Osteocyte (in vitro differentiated cells): ENCODE measurements around the gene SDCBP2. TPM values are rescaled to one million over a fixed set of nuclear protein-coding genes. Genes with fewer than 3 reads are reported as not detected.

Source experiments
- DNase-seq: peaks from one replicate; pipeline ENCODE4 v3.0.0; 2021; ENCODE audit warnings: mixed read lengths; ENCODE audit not compliant: unreplicated experiment; ENCODE audit errors: extremely low spot score
- H3K27ac Mint-ChIP-seq: one replicate; pipeline ENCODE4 v1.8.0; 2021; ENCODE audit warnings: mild to moderate bottlenecking, mixed read lengths; ENCODE audit not compliant: unreplicated experiment
- H3K27me3 Mint-ChIP-seq: one replicate; pipeline ENCODE4 v1.8.0; 2021; ENCODE audit warnings: mixed read lengths; ENCODE audit not compliant: unreplicated experiment
- H3K36me3 Mint-ChIP-seq: one replicate; pipeline ENCODE4 v1.8.0; 2021; ENCODE audit warnings: mixed read lengths; ENCODE audit not compliant: unreplicated experiment
- H3K4me1 Mint-ChIP-seq: one replicate; pipeline ENCODE4 v1.8.0; 2021; ENCODE audit warnings: mixed read lengths; ENCODE audit not compliant: unreplicated experiment
- H3K4me3 Mint-ChIP-seq: one replicate; pipeline ENCODE4 v1.8.0; 2021; ENCODE audit warnings: mild to moderate bottlenecking, moderate library complexity, mixed read lengths; ENCODE audit not compliant: unreplicated experiment
- H3K9me3 Mint-ChIP-seq: one replicate; pipeline ENCODE4 v1.8.0; 2021; ENCODE audit warnings: mixed read lengths; ENCODE audit not compliant: unreplicated experiment
- CTCF ChIP-seq: fragments of 200-600 bp; sonication (generic); IDR thresholded peaks from 2 replicates; pipeline ENCODE4 v1.5.0; 2021; ENCODE audit warnings: antibody characterized with exemption, mild to moderate bottlenecking, moderate library complexity
- total RNA-seq: library from RNA; stranded (reverse); gene quantifications from 2 replicates; pipeline ENCODE4 v1.2.1, GENCODE V29; 2021

Gene SDCBP2
- total RNA-seq, 1 donor from 2014 or later = 0.97 TPM

- H3K27me3 Mint-ChIP-seq = no peaks in the 10 kb centered on the region
- no peak for TF ChIP-seq CTCF
- peaks cover 13% of the 10 kb centered on the region for H3K36me3 Mint-ChIP-seq
- H3K4me3 Mint-ChIP-seq = no peak overlapping the region
- no peak overlapping the region for H3K27ac Mint-ChIP-seq
- H3K4me1 Mint-ChIP-seq = peaks cover 39% of the 10 kb centered on the region
- no peaks in the 10 kb centered on the region for H3K9me3 Mint-ChIP-seq
- DNase-seq = peak; percentile 17
Observed at GRCh38 chr20:1376408-1377270, 47.7 kb upstream of the SDCBP2 start.

- Mint-ChIP-seq H3K4me1 (peaks cover 40% of the 10 kb centered on the region), H3K9me3 (no peaks in the 10 kb centered on the region), H3K4me3 (no peak overlapping the region), H3K36me3 (peaks cover 13% of the 10 kb centered on the region), H3K27ac (peak overlapping the region; percentile 62), H3K27me3 (no peaks in the 10 kb centered on the region)
- TF ChIP-seq CTCF = no peak
- peak; percentile 10 for DNase-seq
Observed at GRCh38 chr20:1376007-1376406, 47.1 kb upstream of the SDCBP2 start.

- peak; percentile 27 for DNase-seq
- H3K9me3 Mint-ChIP-seq = no peaks in the 10 kb centered on the region
- no peak for TF ChIP-seq CTCF
- H3K27me3 Mint-ChIP-seq = no peaks in the 10 kb centered on the region
- H3K4me1 Mint-ChIP-seq = peaks cover 45% of the 10 kb centered on the region
- peak overlapping the region; percentile 62 for H3K27ac Mint-ChIP-seq
- H3K36me3 Mint-ChIP-seq = peaks cover 14% of the 10 kb centered on the region
- no peak overlapping the region for H3K4me3 Mint-ChIP-seq
Observed at GRCh38 chr20:1375515-1375914, 46.6 kb upstream of the SDCBP2 start.

GRCh38 chr20:1374246-1374645 lies 45.3 kb upstream of the SDCBP2 start:
- Mint-ChIP-seq H3K4me3 (no peak overlapping the region), H3K36me3 (peaks cover 15% of the 10 kb centered on the region), H3K27me3 (no peaks in the 10 kb centered on the region), H3K9me3 (no peaks in the 10 kb centered on the region), H3K27ac (no peak overlapping the region), H3K4me1 (peaks cover 49% of the 10 kb centered on the region)
- no peak for TF ChIP-seq CTCF
- DNase-seq = no peak

GRCh38 chr20:1373614-1374013 lies 44.7 kb upstream of the SDCBP2 start:
- Mint-ChIP-seq H3K4me1 (peaks cover 55% of the 10 kb centered on the region), H3K36me3 (peaks cover 20% of the 10 kb centered on the region), H3K27ac (no peak overlapping the region), H3K9me3 (no peaks in the 10 kb centered on the region), H3K4me3 (no peak overlapping the region), H3K27me3 (no peaks in the 10 kb centered on the region)
- TF ChIP-seq CTCF = no peak
- DNase-seq = no peak
